Thoracic aorta (tissue), 2 donors: ENCODE data around the gene TLE1. TPM values are rescaled to one million over a fixed set of nuclear protein-coding genes. Genes with fewer than 3 reads are reported as not detected.

Experiments used
- ATAC-seq: fragments of 150-250 bp; one replicate; pipeline ENCODE4 v1.8.0; 2017; ENCODE audit warnings: low read depth; ENCODE audit not compliant: insufficient number of reproducible peaks, low FRiP score
- DNase-seq: peaks from one replicate; pipeline ENCODE4 v3.0.0-alpha.2; 2020; ENCODE audit warnings: low spot score
- H3K27ac ChIP-seq, 2 donors: fragments of 200-600 bp; sonication (generic); 1 replicate in 1 of 2; 2 replicates in 1 of 2; pipeline ENCODE4 v1.5.1; 2016; ENCODE audit warnings: mild to moderate bottlenecking in 2 of 2, moderate library complexity in 2 of 2
- H3K27me3 ChIP-seq: fragments of 200-600 bp; sonication (generic); replicated peaks from 2 replicates; pipeline ENCODE4 v1.6.0; 2016; ENCODE audit warnings: mild to moderate bottlenecking; ENCODE audit not compliant: insufficient read depth
- H3K36me3 ChIP-seq: fragments of 200-600 bp; sonication (generic); one replicate; pipeline ENCODE4 v1.5.1; 2016
- H3K4me1 ChIP-seq, 2 donors: fragments of 200-600 bp; sonication (generic); 1 replicate in 1 of 2; 2 replicates in 1 of 2; pipeline versions ENCODE4 v1.5.1 to v1.6.0; 2016; ENCODE audit warnings: low read depth in 2 of 2, mild to moderate bottlenecking in 1 of 2; ENCODE audit not compliant: control insufficient read depth in 1 of 2
- H3K4me3 ChIP-seq: fragments of 200-600 bp; sonication (generic); 2 replicates; pipeline ENCODE4 v1.5.1; 2016; ENCODE audit warnings: mild to moderate bottlenecking
- H3K9me3 ChIP-seq: fragments of 200-600 bp; sonication (generic); 2 replicates; pipeline ENCODE4 v1.5.1; 2016
- CTCF ChIP-seq: fragments of 200-600 bp; sonication (generic); IDR thresholded peaks from one replicate; pipeline ENCODE4 v1.5.1; 2019; ENCODE audit warnings: antibody characterized with exemption
- total RNA-seq, 2 donors: library from RNA; depleted of rRNA; stranded (reverse); fragments of >200 nt; gene quantifications; one replicate each; pipeline versions ENCODE4 v1.1.0 to v1.2.3, GENCODE V29; 2016

Gene TLE1
- total RNA-seq, 2 donors from 2014 or later = 69.7 to 74.1 TPM

GRCh38 chr9:81566074-81566698, 123.2 kb downstream of the TLE1 start:
- Histone ChIP-seq H3K36me3 (no peaks in the 10 kb centered on the region), H3K4me3 (no peak overlapping the region), H3K27me3 (no peaks in the 10 kb centered on the region), H3K4me1 (peaks cover 0 to 4% of the 10 kb centered on the region in 2 donors), H3K27ac (no peak overlapping the region), H3K9me3 (no peaks in the 10 kb centered on the region)
- DNase-seq (no peak), ATAC-seq (no peak)
- TF ChIP-seq CTCF = no peak

GRCh38 chr9:81565609-81566008, 123.7 kb downstream of the TLE1 start:
- ATAC-seq = no peak

DNA sequence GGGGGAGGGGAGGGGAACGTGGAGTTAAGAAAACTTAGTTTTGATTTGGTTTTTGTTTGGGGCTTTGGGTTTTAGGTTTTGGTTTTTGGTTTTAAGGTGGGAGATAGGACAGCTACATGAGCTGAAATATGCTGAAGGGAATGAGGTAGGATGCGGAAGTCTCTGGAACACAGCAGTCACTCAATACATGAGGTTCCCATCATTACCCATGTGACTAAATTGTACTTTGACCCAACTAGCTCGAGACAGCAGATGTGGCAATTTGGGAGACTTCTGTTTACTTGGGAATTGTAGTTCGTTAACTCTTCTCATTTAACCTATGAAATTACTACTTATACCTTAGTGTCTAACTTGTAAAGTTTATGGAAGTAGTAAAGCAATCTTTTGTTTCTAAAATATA, 124.2 kb downstream of the TLE1 start:
- H3K27ac ChIP-seq = no peak overlapping the region
- no peak overlapping the region for H3K4me3 ChIP-seq
- DNase-seq (no peak), ATAC-seq (no peak)
- no peaks in the 10 kb centered on the region for H3K27me3 ChIP-seq
- no peak for TF ChIP-seq CTCF
- no peaks in the 10 kb centered on the region for H3K36me3 ChIP-seq
- H3K4me1 ChIP-seq = no peaks in the 10 kb centered on the region
- no peaks in the 10 kb centered on the region for H3K9me3 ChIP-seq

More at GRCh38 chr9:81565609-81566008, 123.7 kb downstream of the TLE1 start:
- H3K9me3 ChIP-seq = no peaks in the 10 kb centered on the region
- H3K36me3 ChIP-seq = no peaks in the 10 kb centered on the region
- H3K4me1 ChIP-seq = no peaks in the 10 kb centered on the region
- H3K27ac ChIP-seq = no peak overlapping the region
- no peak overlapping the region for H3K4me3 ChIP-seq
- no peak for DNase-seq
- H3K27me3 ChIP-seq = no peaks in the 10 kb centered on the region
- no peak for TF ChIP-seq CTCF

- no peaks in the 10 kb centered on the region for H3K27me3 ChIP-seq
- H3K4me1 ChIP-seq = no peaks in the 10 kb centered on the region
- H3K9me3 ChIP-seq = no peaks in the 10 kb centered on the region
- H3K4me3 ChIP-seq = peak overlapping the region; percentile 35
- ATAC-seq (no peak), DNase-seq (no peak)
- no peaks in the 10 kb centered on the region for H3K36me3 ChIP-seq
- no peak for TF ChIP-seq CTCF
- H3K27ac ChIP-seq = peak overlapping the region in 1 of 2 donors; percentile 9
Measured at GRCh38 chr9:81564632-81565031, 124.7 kb downstream of the TLE1 start.

- Histone ChIP-seq H3K36me3 (no peaks in the 10 kb centered on the region), H3K27me3 (no peaks in the 10 kb centered on the region), H3K27ac (no peak overlapping the region), H3K4me3 (no peak overlapping the region), H3K4me1 (peaks cover 0 to 2% of the 10 kb centered on the region in 2 donors), H3K9me3 (no peaks in the 10 kb centered on the region)
- no peak for TF ChIP-seq CTCF
- ATAC-seq (no peak), DNase-seq (no peak)
Measured at GRCh38 chr9:81563739-81564138, 125.6 kb downstream of the TLE1 start.
